ENCODE results near the gene PPP2R5D.
A peak's percentile ranks its signal among the peaks of the same experiment; 100 is the strongest.

PPP2R5D gene

GRCh38 chr6:43019152-43019551 lies 34.8 kb downstream of the PPP2R5D start:
- TF ChIP-seq SUZ12 (IDR thresholded peaks at IDR 0.05; ENCODE audit: extremely low read depth, insufficient read depth, insufficient read length) (no peak), YY1 (IDR thresholded peaks at IDR 0.05; ENCODE audit: insufficient read depth, insufficient read length) (no peak), ZNF274 (IDR thresholded peaks at IDR 0.05; ENCODE audit: low read depth, low read length) (no peak)
- no peak for DNase-seq (ENCODE audit: low read depth, low spot score)
- Histone ChIP-seq H3K4me1 (ENCODE audit: insufficient read depth, insufficient read length) (peaks cover 11% of the 10 kb centered on the region), H3K36me3 (ENCODE audit: insufficient read depth, insufficient read length, low read length) (peaks cover 55% of the 10 kb centered on the region), H3K9ac (ENCODE audit: insufficient read length, low read depth) (no peak overlapping the region), H3K4me3 (ENCODE audit: insufficient read length, low read depth) (no peak overlapping the region), H3K9me3 (ENCODE audit: insufficient read depth, low read length) (no peaks in the 10 kb centered on the region), H3K27me3 (ENCODE audit: insufficient read depth, insufficient read length) (no peaks in the 10 kb centered on the region)

GRCh38 chr6:43020052-43020705 lies 35.8 kb downstream of the PPP2R5D start:
- Histone ChIP-seq H3K27me3 (ENCODE audit: insufficient read depth, insufficient read length) (no peaks in the 10 kb centered on the region), H3K4me3 (ENCODE audit: insufficient read length, low read depth) (no peak overlapping the region), H3K9me3 (ENCODE audit: insufficient read depth, low read length) (no peaks in the 10 kb centered on the region), H3K9ac (ENCODE audit: insufficient read length, low read depth) (no peak overlapping the region), H3K4me1 (ENCODE audit: insufficient read depth, insufficient read length) (peaks cover 11% of the 10 kb centered on the region), H3K36me3 (ENCODE audit: insufficient read depth, insufficient read length, low read length) (peaks cover 65% of the 10 kb centered on the region)
- DNase-seq (ENCODE audit: low read depth, low spot score): no peak
- no peak for TF ChIP-seq ZNF274 (IDR thresholded peaks at IDR 0.05; ENCODE audit: low read depth, low read length)
- no peak for TF ChIP-seq YY1 (IDR thresholded peaks at IDR 0.05; ENCODE audit: insufficient read depth, insufficient read length)
- no peak for TF ChIP-seq SUZ12 (IDR thresholded peaks at IDR 0.05; ENCODE audit: extremely low read depth, insufficient read depth, insufficient read length)

- peaks cover 68% of the 10 kb centered on the region for H3K36me3 ChIP-seq (ENCODE audit: insufficient read depth, insufficient read length, low read length)
- peaks cover 11% of the 10 kb centered on the region for H3K4me1 ChIP-seq (ENCODE audit: insufficient read depth, insufficient read length)
- DNase-seq (ENCODE audit: low read depth, low spot score): no peak
Observed at GRCh38 chr6:43020847-43021246, 36.5 kb downstream of the PPP2R5D start.

GRCh38 chr6:43021270-43022047 lies 37.1 kb downstream of the PPP2R5D start, which contains the start of gene RRP36:
Gene RRP36, plus strand, starts transcription at chr6:43021623. Its CDS starts 32 bp downstream, at chr6:43021655.
- no peaks in the 10 kb centered on the region for H3K27me3 ChIP-seq (ENCODE audit: insufficient read depth, insufficient read length)
- H3K4me1 ChIP-seq (ENCODE audit: insufficient read depth, insufficient read length): peaks cover 7% of the 10 kb centered on the region
- peak within 1 kb of the TSS; percentile 88 for H3K9ac ChIP-seq (ENCODE audit: insufficient read length, low read depth)
- peak; percentile 18 for TF ChIP-seq YY1 (IDR thresholded peaks at IDR 0.05; ENCODE audit: insufficient read depth, insufficient read length)
- TF ChIP-seq ZNF274 (IDR thresholded peaks at IDR 0.05; ENCODE audit: low read depth, low read length): no peak
- no peaks in the 10 kb centered on the region for H3K9me3 ChIP-seq (ENCODE audit: insufficient read depth, low read length)
- peak within 1 kb of the TSS; percentile 84 for H3K4me3 ChIP-seq (ENCODE audit: insufficient read length, low read depth)
- DNase-seq (ENCODE audit: low read depth, low spot score): no peak
- H3K36me3 ChIP-seq (ENCODE audit: insufficient read depth, insufficient read length, low read length): peaks cover 70% of the 10 kb centered on the region

More at GRCh38 chr6:43020847-43021246, 36.5 kb downstream of the PPP2R5D start:
- H3K4me3 ChIP-seq (ENCODE audit: insufficient read length, low read depth): peak overlapping the region; percentile 84
- H3K9ac ChIP-seq (ENCODE audit: insufficient read length, low read depth): peak overlapping the region; percentile 88
- H3K27me3 ChIP-seq (ENCODE audit: insufficient read depth, insufficient read length): no peaks in the 10 kb centered on the region
- TF ChIP-seq ZNF274 (IDR thresholded peaks at IDR 0.05; ENCODE audit: low read depth, low read length): no peak
- TF ChIP-seq YY1 (IDR thresholded peaks at IDR 0.05; ENCODE audit: insufficient read depth, insufficient read length): no peak
- no peak for TF ChIP-seq SUZ12 (IDR thresholded peaks at IDR 0.05; ENCODE audit: extremely low read depth, insufficient read depth, insufficient read length)
- no peaks in the 10 kb centered on the region for H3K9me3 ChIP-seq (ENCODE audit: insufficient read depth, low read length)

GRCh38 chr6:43024436-43024835 lies 40.1 kb downstream of the PPP2R5D start:
- Histone ChIP-seq H3K27me3 (ENCODE audit: insufficient read depth, insufficient read length) (no peaks in the 10 kb centered on the region), H3K4me3 (ENCODE audit: insufficient read length, low read depth) (no peak overlapping the region), H3K36me3 (ENCODE audit: insufficient read depth, insufficient read length, low read length) (peaks cover 73% of the 10 kb centered on the region), H3K4me1 (ENCODE audit: insufficient read depth, insufficient read length) (peaks cover 6% of the 10 kb centered on the region), H3K9me3 (ENCODE audit: insufficient read depth, low read length) (no peaks in the 10 kb centered on the region), H3K9ac (ENCODE audit: insufficient read length, low read depth) (no peak overlapping the region)
- TF ChIP-seq ZNF274 (IDR thresholded peaks at IDR 0.05; ENCODE audit: low read depth, low read length) (no peak), SUZ12 (IDR thresholded peaks at IDR 0.05; ENCODE audit: extremely low read depth, insufficient read depth, insufficient read length) (no peak), YY1 (IDR thresholded peaks at IDR 0.05; ENCODE audit: insufficient read depth, insufficient read length) (no peak)
- DNase-seq (ENCODE audit: low read depth, low spot score): no peak

- H3K4me3 ChIP-seq (ENCODE audit: insufficient read length, low read depth): no peak overlapping the region
- no peak overlapping the region for H3K9ac ChIP-seq (ENCODE audit: insufficient read length, low read depth)
- TF ChIP-seq SUZ12 (IDR thresholded peaks at IDR 0.05; ENCODE audit: extremely low read depth, insufficient read depth, insufficient read length) (no peak), ZNF274 (IDR thresholded peaks at IDR 0.05; ENCODE audit: low read depth, low read length) (no peak), YY1 (IDR thresholded peaks at IDR 0.05; ENCODE audit: insufficient read depth, insufficient read length) (no peak)
- H3K4me1 ChIP-seq (ENCODE audit: insufficient read depth, insufficient read length): no peaks in the 10 kb centered on the region
- no peaks in the 10 kb centered on the region for H3K27me3 ChIP-seq (ENCODE audit: insufficient read depth, insufficient read length)
- H3K36me3 ChIP-seq (ENCODE audit: insufficient read depth, insufficient read length, low read length): peaks cover 68% of the 10 kb centered on the region
- no peak for DNase-seq (ENCODE audit: low read depth, low spot score)
- no peaks in the 10 kb centered on the region for H3K9me3 ChIP-seq (ENCODE audit: insufficient read depth, low read length)
Observed at GRCh38 chr6:43026365-43026764, 42.0 kb downstream of the PPP2R5D start.

GRCh38 chr6:43029120-43029519 lies 44.8 kb downstream of the PPP2R5D start:
- Histone ChIP-seq H3K4me3 (ENCODE audit: insufficient read length, low read depth) (no peak overlapping the region), H3K9ac (ENCODE audit: insufficient read length, low read depth) (no peak overlapping the region), H3K4me1 (ENCODE audit: insufficient read depth, insufficient read length) (no peaks in the 10 kb centered on the region), H3K27me3 (ENCODE audit: insufficient read depth, insufficient read length) (no peaks in the 10 kb centered on the region), H3K36me3 (ENCODE audit: insufficient read depth, insufficient read length, low read length) (peaks cover 76% of the 10 kb centered on the region), H3K9me3 (ENCODE audit: insufficient read depth, low read length) (no peaks in the 10 kb centered on the region)
- DNase-seq (ENCODE audit: low read depth, low spot score): no peak
- no peak for TF ChIP-seq YY1 (IDR thresholded peaks at IDR 0.05; ENCODE audit: insufficient read depth, insufficient read length)
- TF ChIP-seq SUZ12 (IDR thresholded peaks at IDR 0.05; ENCODE audit: extremely low read depth, insufficient read depth, insufficient read length): no peak
- TF ChIP-seq ZNF274 (IDR thresholded peaks at IDR 0.05; ENCODE audit: low read depth, low read length): no peak

Data from NT2/D1 (cell line).